ENCODE measurements around the gene PKN1.

- TF ChIP-seq POLR2AphosphoS5 (IDR thresholded peaks at IDR 0.05; ENCODE audit: low read depth) (no peak), CTCF (IDR thresholded peaks at IDR 0.05; ENCODE audit: insufficient read depth, low read length) (no peak), REST (IDR thresholded peaks at IDR 0.05; ENCODE audit: insufficient replicate concordance, low read depth) (no peak), GABPA (IDR thresholded peaks at IDR 0.05; ENCODE audit: low read depth) (no peak), SPI1 (IDR thresholded peaks at IDR 0.05; ENCODE audit: borderline replicate concordance, low read depth) (no peak)
Observed at GRCh38 chr19:14446336-14447036, 13.4 kb downstream of the PKN1 start.

Data from HL-60 (cell line).